A673 (cell line): ENCODE measurements around the gene SLIT3. TPM values are rescaled to one million over a fixed set of nuclear protein-coding genes. Genes with fewer than 3 reads are reported as not detected.

Source experiments
- BruUV-seq: library from RNA; stranded (reverse); fragments of 400-500 nt; replicated peaks from 2 replicates; lab custom pipeline; 2021; lab: Mats Ljungman, UMichigan
- CTCF ChIA-PET: fragments of 300-600 bp; sonication (Branson Sonifier 250); formaldehyde crosslinking; loops from one replicate; lab custom pipeline; 2022; ENCODE audit warnings: antibody characterized with exemption; lab: Charles Lee
- POLR2A ChIA-PET: fragments of 300-600 bp; sonication (Branson Sonifier 250); formaldehyde crosslinking; loops from one replicate; lab custom pipeline; 2022; ENCODE audit warnings: antibody characterized with exemption; ENCODE audit not compliant: low non-redundant PET; lab: Charles Lee
- DNase-seq: peaks from one replicate; pipeline ENCODE4 v3.0.0-alpha.2; 2015; ENCODE audit warnings: low spot score
- H3K27ac ChIP-seq: fragments of 200-600 bp; sonication (generic); 2 replicates; pipeline ENCODE4 v1.5.1; 2016; ENCODE audit warnings: mixed run types, low read depth, mild to moderate bottlenecking, mixed read lengths, antibody characterized with exemption, low read length; ENCODE audit not compliant: poor library complexity, severe bottlenecking
- H3K27me3 ChIP-seq: fragments of 200-600 bp; sonication (generic); replicated peaks from 2 replicates; pipeline ENCODE4 v1.6.1; 2017; ENCODE audit warnings: mixed run types, low read depth, mild to moderate bottlenecking, mixed read lengths, antibody characterized with exemption, low read length; ENCODE audit not compliant: insufficient read depth, poor library complexity
- H3K36me3 ChIP-seq: fragments of 200-600 bp; sonication (generic); 2 replicates; pipeline ENCODE4 v1.6.1; 2016; ENCODE audit warnings: mixed run types, mild to moderate bottlenecking, mixed read lengths, antibody characterized with exemption, low read length; ENCODE audit not compliant: insufficient read depth, poor library complexity, severe bottlenecking
- H3K4me1 ChIP-seq: fragments of 200-600 bp; sonication (generic); 2 replicates; pipeline ENCODE4 v1.6.1; 2017; ENCODE audit warnings: mixed run types, mild to moderate bottlenecking, mixed read lengths, antibody characterized with exemption, low read length; ENCODE audit not compliant: insufficient read depth, poor library complexity, severe bottlenecking
- H3K4me3 ChIP-seq: fragments of 200-600 bp; sonication (generic); 2 replicates; pipeline ENCODE4 v1.5.1; 2016; ENCODE audit warnings: low read depth, mixed run types, mild to moderate bottlenecking, mixed read lengths, low read length; ENCODE audit not compliant: poor library complexity, severe bottlenecking
- H3K9me3 ChIP-seq: fragments of 200-600 bp; sonication (generic); 2 replicates; pipeline ENCODE4 v1.6.1; 2016; ENCODE audit warnings: mixed run types, low read depth, mild to moderate bottlenecking, mixed read lengths, antibody characterized with exemption, low read length; ENCODE audit not compliant: poor library complexity, severe bottlenecking
- CTCF ChIP-seq: fragments of 300-800, 200-600 bp; sonication (generic); conservative IDR thresholded peaks from 2 replicates; pipeline ENCODE4 v1.5.1; 2017; ENCODE audit warnings: low read depth, mild to moderate bottlenecking, antibody characterized with exemption, low read length, moderate library complexity, mixed read lengths
- EZH2 ChIP-seq: fragments of 200-600 bp; sonication (generic); IDR thresholded peaks from 2 replicates; pipeline ENCODE4 v1.6.1; 2017; ENCODE audit warnings: borderline replicate concordance, low read depth, mild to moderate bottlenecking, mixed read lengths, antibody characterized with exemption, low read length; ENCODE audit not compliant: poor library complexity, severe bottlenecking
- intact Hi-C: fragments of 100-400 bp; cut with micrococcal nuclease; formaldehyde crosslinking; loops from one replicate; pipeline ENCODE4 v1.10.0; 2022; ENCODE audit not compliant: unreplicated experiment
- total RNA-seq: library from RNA; stranded (reverse); gene quantifications from 2 replicates; pipeline ENCODE4 v1.2.3, GENCODE V29; 2021

The SLIT3 gene
- total RNA-seq, 1 experiment from 2014 or later: not detected

GRCh38 chr5:168659286-168659847 is 641.6 kb downstream of the SLIT3 start:
- POLR2A ChIA-PET: no interaction called here
- TF ChIP-seq CTCF (no peak), EZH2 (no peak)
- CTCF ChIA-PET: no interaction called here

GRCh38 chr5:168658394-168658793 is 642.5 kb downstream of the SLIT3 start:
- Histone ChIP-seq H3K27ac (no peak overlapping the region), H3K4me3 (no peak overlapping the region), H3K4me1 (peaks cover 5% of the 10 kb centered on the region), H3K36me3 (no peaks in the 10 kb centered on the region), H3K27me3 (no peaks in the 10 kb centered on the region), H3K9me3 (no peaks in the 10 kb centered on the region)
- ChIA-PET CTCF (interaction anchor here (0.6 kb wide), 1 partner anchor 171 kb away, joined by 5 read pairs; no protein-coding TSS in a partner anchor), POLR2A (interaction anchor here (0.6 kb wide), 1 partner anchor 472 kb away, joined by 3 read pairs; no protein-coding TSS in a partner anchor)
- DNase-seq: no peak
- BruUV-seq: no TSS peak
- intact Hi-C loops: no loop called here
- no peak for TF ChIP-seq EZH2
- TF ChIP-seq CTCF: no peak

More at GRCh38 chr5:168659286-168659847, 641.6 kb downstream of the SLIT3 start:
- Histone ChIP-seq H3K27me3 (no peaks in the 10 kb centered on the region), H3K27ac (no peak overlapping the region), H3K36me3 (no peaks in the 10 kb centered on the region), H3K9me3 (no peaks in the 10 kb centered on the region), H3K4me1 (peaks cover 5% of the 10 kb centered on the region), H3K4me3 (no peak overlapping the region)
- intact Hi-C loops: no loop called here
- DNase-seq: no peak
- BruUV-seq: no TSS peak

- TF ChIP-seq EZH2: no peak
- no peak for TF ChIP-seq CTCF
- Histone ChIP-seq H3K9me3 (no peaks in the 10 kb centered on the region), H3K4me3 (no peak overlapping the region), H3K4me1 (peaks cover 5% of the 10 kb centered on the region), H3K27ac (no peak overlapping the region), H3K27me3 (no peaks in the 10 kb centered on the region), H3K36me3 (no peaks in the 10 kb centered on the region)
- intact Hi-C loops: no loop called here
- DNase-seq: peak; percentile 18
- POLR2A ChIA-PET: no interaction called here
- BruUV-seq: no TSS peak
- CTCF ChIA-PET: no interaction called here
Observed at GRCh38 chr5:168656633-168657032, 644.3 kb downstream of the SLIT3 start.
